SW 1271 (cell line): ENCODE measurements around the gene STAT5B.
"Not testable (repeated sequence)": the region's sequence is repeated elsewhere in the genome, so short reads cannot be mapped to it uniquely, and the experiment has no call there.

Experiments
- DNase-seq, 2 experiments: peaks; one replicate each; lab custom pipeline; 2025; lab: John Stamatoyannopoulos, UW

Gene STAT5B

GRCh38 chr17:42305543-42306384 lies 29.6 kb upstream of the STAT5B start:
- DNase-seq = no peak

- DNase-seq = not testable (repeated sequence)
Measured at GRCh38 chr17:42305031-42305330, 28.8 kb upstream of the STAT5B start.

GRCh38 chr17:42304187-42305030 lies 28.2 kb upstream of the STAT5B start:
- no peak for DNase-seq

- no peak for DNase-seq
Measured at GRCh38 chr17:42303694-42304093, 27.5 kb upstream of the STAT5B start.

GRCh38 chr17:42301022-42301421 lies 24.8 kb upstream of the STAT5B start:
- DNase-seq = no peak

- not testable (repeated sequence) for DNase-seq
Measured at GRCh38 chr17:42299913-42300312, 23.7 kb upstream of the STAT5B start.

- not testable (repeated sequence) for DNase-seq
Measured at GRCh38 chr17:42299361-42299760, 23.2 kb upstream of the STAT5B start.

GRCh38 chr17:42297775-42298174 lies 21.6 kb upstream of the STAT5B start:
- not testable (repeated sequence) for DNase-seq

- no peak for DNase-seq
Measured at GRCh38 chr17:42296012-42296411, 19.8 kb upstream of the STAT5B start.

- DNase-seq = no peak
Measured at GRCh38 chr17:42294469-42295398, 18.5 kb upstream of the STAT5B start.

- no peak for DNase-seq
Measured at GRCh38 chr17:42291129-42291528, 14.9 kb upstream of the STAT5B start.

GRCh38 chr17:42290577-42290976 lies 14.4 kb upstream of the STAT5B start:
- DNase-seq = no peak

GRCh38 chr17:42289611-42290181 lies 13.5 kb upstream of the STAT5B start:
- no peak for DNase-seq

- DNase-seq = no peak
Measured at GRCh38 chr17:42288803-42289610, 12.8 kb upstream of the STAT5B start.

- no peak for DNase-seq
Measured at GRCh38 chr17:42287977-42288802, 12.0 kb upstream of the STAT5B start, which contains the start of gene STAT5A. TSS of gene STAT5A (plus strand) at chr17:42288498. CDS start at chr17:42289412, 914 bp downstream.

GRCh38 chr17:42287305-42287976 lies 11.2 kb upstream of the STAT5B start:
- no peak for DNase-seq

- DNase-seq = no peak
Measured at GRCh38 chr17:42286411-42287221, 10.4 kb upstream of the STAT5B start.

- DNase-seq = no peak
Measured at GRCh38 chr17:42285346-42286050, 9.3 kb upstream of the STAT5B start.
